Epidermal melanocyte (primary cell): ENCODE measurements around the gene RPUSD4.

ENCODE experiments used
- DNase-seq: peaks from one replicate; pipeline ENCODE4 v3.0.0; 2011; ENCODE audit warnings: low spot score; ENCODE audit not compliant: insufficient read length

Gene RPUSD4

GRCh38 chr11:126212089-126212660, 725 bp upstream of the RPUSD4 start:
- no peak for DNase-seq

- DNase-seq, result no peak
These were observed 597 bp downstream of the RPUSD4 start for GRCh38 chr11:126210871-126211235.

- no peak for DNase-seq
These were observed 3.6 kb downstream of the RPUSD4 start for GRCh38 chr11:126207896-126208295.

- no peak for DNase-seq
These were observed 6.1 kb downstream of the RPUSD4 start for GRCh38 chr11:126205359-126205758.

GRCh38 chr11:126202646-126203359, 8.6 kb downstream of the RPUSD4 start:
- DNase-seq, result no peak

- no peak for DNase-seq
These were observed 12.8 kb downstream of the RPUSD4 start for GRCh38 chr11:126198648-126199047.

- peak; percentile 25 for DNase-seq
These were observed 14.0 kb downstream of the RPUSD4 start for GRCh38 chr11:126197277-126197939.

- DNase-seq, result no peak
These were observed 16.3 kb downstream of the RPUSD4 start for GRCh38 chr11:126195119-126195518.

GRCh38 chr11:126194121-126194543, 17.3 kb downstream of the RPUSD4 start:
- DNase-seq, result peak; percentile 79

- no peak for DNase-seq
These were observed 18.4 kb downstream of the RPUSD4 start for GRCh38 chr11:126193038-126193478.

GRCh38 chr11:126192361-126192760, 19.1 kb downstream of the RPUSD4 start:
- DNase-seq, result no peak

GRCh38 chr11:126191379-126192073, 19.9 kb downstream of the RPUSD4 start:
- DNase-seq, result no peak

- no peak for DNase-seq
These were observed 20.7 kb downstream of the RPUSD4 start for GRCh38 chr11:126190792-126191191.

- no peak for DNase-seq
These were observed 22.1 kb downstream of the RPUSD4 start for GRCh38 chr11:126189109-126189929.

GRCh38 chr11:126188332-126189108, 22.9 kb downstream of the RPUSD4 start:
- DNase-seq, result no peak

GRCh38 chr11:126186708-126187529, 24.5 kb downstream of the RPUSD4 start:
- no peak for DNase-seq

GRCh38 chr11:126186025-126186698, 25.3 kb downstream of the RPUSD4 start:
- DNase-seq, result no peak

- DNase-seq, result no peak
These were observed 26.0 kb downstream of the RPUSD4 start for GRCh38 chr11:126185259-126186024.
